HG03565 (cell line): ENCODE measurements around the gene ARL10.
A peak's percentile ranks its signal among the peaks of the same experiment; 100 is the strongest.

Experiments
- ATAC-seq: cut with Tn5 transposase; IDR thresholded peaks from one replicate; pipeline ENCODE4 v1.9.1; 2021; ENCODE audit warnings: mild to moderate bottlenecking, moderate library complexity; ENCODE audit not compliant: unreplicated experiment

ARL10 gene

GRCh38 chr5:176361437-176362232 is 3.7 kb upstream of the ARL10 start, which contains the start of gene KIAA1191:
Gene KIAA1191 (minus strand): TSS chr5:176361764. CDS start chr5:176359508, 2,256 bp downstream.
- ATAC-seq = peak; percentile 77

- peak; percentile 7 for ATAC-seq
These were observed 3.1 kb upstream of the ARL10 start for GRCh38 chr5:176362233-176362490.

- ATAC-seq = no peak
These were observed 429 bp upstream of the ARL10 start for GRCh38 chr5:176364765-176365350.

DNA sequence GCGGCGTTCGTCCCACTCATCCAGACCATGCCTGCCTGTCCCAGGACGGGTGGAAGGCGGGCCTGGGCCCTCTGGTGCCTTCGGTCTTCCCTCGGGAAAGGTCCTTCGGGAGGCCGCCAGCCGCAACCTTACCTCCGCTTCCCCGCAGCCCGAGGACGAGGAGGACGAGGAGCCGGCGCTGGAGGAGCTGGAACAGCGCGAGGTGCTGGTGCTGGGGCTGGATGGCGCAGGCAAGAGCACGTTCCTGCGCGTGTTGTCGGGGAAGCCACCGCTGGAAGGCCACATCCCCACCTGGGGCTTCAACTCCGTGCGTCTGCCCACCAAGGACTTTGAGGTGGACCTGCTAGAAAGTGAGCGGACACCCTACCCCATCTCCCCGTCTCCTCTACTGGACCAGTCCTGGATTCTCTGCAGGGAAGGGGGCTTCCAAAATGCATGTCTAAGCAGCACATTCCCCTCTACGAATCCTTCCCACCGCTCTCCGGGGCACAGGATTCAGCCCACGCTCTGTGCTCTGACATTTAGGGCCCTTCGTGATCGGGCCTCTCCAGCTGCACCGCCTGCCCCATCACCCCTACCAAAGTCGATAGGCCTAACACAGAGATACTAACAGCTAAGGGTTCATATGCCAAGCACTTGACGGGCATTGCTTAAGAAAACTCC is 1.1 kb downstream of the ARL10 start:
- ATAC-seq = no peak

GRCh38 chr5:176368726-176369125 is 3.4 kb downstream of the ARL10 start:
- ATAC-seq = no peak

DNA sequence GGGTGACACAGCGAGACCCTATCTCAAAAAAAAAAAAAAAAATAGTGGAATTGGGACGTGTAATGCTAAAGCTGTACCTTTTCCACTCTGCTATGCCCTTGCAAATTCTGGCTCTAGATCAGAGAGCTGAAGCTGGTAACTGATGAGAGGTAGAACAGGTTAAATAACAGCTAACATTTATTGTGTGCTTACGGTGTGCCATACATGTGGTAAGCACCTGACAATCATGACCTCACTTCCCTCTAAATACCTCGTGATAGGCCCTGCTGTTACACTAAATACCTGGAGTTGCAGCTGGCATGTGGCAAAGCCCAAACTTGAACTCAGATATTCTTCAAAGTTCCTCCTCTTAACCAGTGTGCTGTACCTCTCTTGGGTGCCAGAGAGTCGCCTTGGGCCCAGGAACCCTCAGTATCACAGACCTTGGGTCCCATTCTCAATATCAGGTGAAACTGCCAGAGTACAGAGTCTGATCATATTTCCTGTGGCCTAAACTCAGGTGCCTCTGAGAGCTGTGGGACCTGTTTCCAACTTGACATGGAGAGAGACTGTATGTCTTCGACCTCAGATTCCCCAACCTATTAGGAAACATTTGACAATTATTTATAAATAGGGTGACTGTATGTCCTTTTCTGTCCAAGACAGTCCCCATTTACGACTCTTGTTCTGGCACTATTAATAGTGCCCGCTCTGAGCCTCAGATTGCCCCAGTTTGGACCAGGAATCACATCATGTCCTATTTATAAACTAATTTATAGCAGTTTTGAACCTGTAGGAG is 4.8 kb downstream of the ARL10 start:
- no peak for ATAC-seq

- no peak for ATAC-seq
These were observed 6.6 kb downstream of the ARL10 start for GRCh38 chr5:176371621-176372539.

GRCh38 chr5:176373100-176373818 is 8.0 kb downstream of the ARL10 start:
- ATAC-seq = no peak

GRCh38 chr5:176379881-176380280 is 14.6 kb downstream of the ARL10 start:
- no peak for ATAC-seq

DNA sequence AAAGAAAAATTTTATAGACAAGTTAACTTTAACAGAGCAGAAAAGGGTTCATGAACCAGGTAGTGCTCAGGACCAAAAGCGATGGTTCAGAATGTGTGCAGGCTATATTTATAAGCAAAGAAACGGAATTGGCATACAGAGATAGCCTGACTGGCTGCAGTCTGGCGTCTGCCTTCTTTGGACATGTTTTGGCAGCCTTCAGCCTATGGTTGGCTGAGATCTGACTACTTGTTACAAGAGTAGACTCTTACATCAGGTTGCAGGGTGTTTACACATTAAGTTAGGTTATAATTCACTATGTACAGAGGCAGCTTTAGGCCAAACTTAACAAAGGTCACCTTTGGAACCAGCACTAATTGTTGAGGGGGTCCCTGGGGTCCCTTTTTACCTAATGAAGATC is 16.1 kb downstream of the ARL10 start:
- ATAC-seq = no peak

- no peak for ATAC-seq
These were observed 16.7 kb downstream of the ARL10 start for GRCh38 chr5:176381979-176382378.

- ATAC-seq = no peak
These were observed 17.4 kb downstream of the ARL10 start for GRCh38 chr5:176382721-176383120.

DNA sequence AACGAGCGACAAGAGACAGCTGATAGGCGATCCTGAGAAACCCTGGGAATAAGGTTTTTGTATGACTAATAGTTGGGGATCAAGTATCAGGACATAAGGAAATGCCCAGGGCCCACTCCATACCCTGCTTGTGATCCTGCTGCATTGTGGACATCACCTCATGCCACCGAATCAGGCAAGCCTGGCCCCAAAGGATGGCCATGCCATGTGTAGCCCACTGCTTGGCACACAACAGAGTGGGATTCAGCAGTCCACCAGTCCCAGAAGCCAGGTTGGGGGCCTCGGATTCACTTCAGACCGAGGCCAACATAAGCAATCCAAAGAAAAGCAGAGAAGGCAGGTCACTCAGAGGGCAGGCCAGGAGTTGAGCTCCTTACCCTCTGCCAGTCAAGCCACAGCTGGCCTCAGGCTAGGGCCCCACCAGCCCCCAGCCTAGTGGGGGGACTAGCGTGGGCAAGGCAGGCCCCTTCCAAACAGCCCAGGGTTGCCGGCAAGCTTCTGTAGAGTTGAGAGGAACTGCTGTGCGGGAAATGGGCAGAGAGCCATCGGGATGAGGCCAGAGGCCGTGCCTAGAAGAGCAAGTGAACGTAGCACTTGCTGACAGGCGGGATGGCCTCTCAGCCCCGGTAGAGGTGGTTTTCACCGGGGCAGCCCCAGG is 18.1 kb downstream of the ARL10 start:
- no peak for ATAC-seq

DNA sequence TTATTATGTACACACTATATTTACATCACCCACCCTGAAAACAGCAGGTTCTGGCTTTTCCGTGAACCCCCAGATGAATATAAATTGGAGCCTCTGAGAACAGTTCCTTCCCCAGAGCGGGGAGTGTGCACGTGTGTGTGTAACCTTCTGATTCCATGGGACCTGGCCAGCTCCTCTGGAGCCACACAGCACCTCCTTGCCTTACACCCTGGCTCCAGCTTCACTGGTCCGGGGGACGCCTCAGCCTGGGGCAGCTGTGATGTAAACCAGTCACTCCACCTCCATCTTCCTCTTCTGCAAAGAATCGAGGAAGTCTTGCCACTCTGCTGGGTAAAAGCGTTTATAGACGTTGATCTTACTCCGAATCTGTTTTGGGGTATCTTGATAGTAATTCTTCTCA is 18.7 kb downstream of the ARL10 start:
- ATAC-seq = no peak

DNA sequence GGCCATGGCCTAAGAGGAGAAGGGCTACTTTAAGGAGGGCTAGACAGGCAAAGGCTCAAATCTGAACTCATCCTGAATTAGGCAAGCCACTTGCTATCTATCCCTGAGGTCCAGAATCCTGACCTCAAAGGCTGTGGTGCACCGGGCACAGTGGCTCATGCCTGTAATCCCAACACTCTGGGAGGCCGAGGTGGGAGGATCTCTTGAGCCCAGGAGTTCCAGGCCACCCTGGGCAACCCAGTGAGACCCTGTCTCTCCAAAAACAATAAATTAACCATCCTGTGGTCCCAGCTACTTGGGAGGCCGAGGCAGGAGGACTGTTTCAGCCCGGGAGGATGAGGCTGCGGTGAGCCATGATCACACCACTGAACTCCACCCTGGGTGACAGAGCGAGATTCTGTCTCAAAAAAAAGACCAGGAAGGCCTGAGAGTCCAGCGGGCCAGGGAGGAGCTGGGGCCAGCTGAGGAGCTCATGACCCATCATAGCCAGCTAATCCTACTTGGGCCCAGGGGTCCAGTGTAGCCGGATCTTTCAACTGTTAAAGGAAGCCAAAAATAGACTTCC is 19.2 kb downstream of the ARL10 start:
- no peak for ATAC-seq

GRCh38 chr5:176384991-176385390 is 19.7 kb downstream of the ARL10 start:
- no peak for ATAC-seq

- ATAC-seq = no peak
These were observed 21.2 kb downstream of the ARL10 start for GRCh38 chr5:176386491-176386890.

DNA sequence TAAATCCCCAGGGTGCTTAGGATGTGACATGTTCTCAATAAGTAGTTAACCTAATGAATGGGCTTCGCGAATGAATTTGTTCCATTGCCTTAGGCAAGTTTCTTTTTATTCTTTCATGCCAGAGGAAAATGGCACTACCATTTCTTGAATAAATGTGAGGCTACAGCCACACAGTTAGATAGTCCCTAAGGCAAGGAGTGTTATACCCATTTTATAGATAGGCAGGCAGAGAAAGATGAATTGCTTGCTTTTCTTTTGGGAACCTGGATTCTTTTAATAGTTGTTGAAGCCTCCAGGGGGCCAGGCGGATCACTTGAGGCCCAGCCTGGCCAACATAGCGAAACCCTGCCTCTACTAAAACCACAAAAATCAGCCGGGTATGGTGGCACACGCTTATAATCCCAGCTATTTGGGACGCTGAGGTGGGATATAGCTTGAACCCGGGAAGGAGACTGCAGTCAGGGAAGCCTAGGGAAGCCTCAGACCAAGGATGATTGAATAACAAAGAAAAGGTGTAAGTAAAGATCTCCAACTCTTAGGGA is 22.2 kb downstream of the ARL10 start:
- no peak for ATAC-seq

DNA sequence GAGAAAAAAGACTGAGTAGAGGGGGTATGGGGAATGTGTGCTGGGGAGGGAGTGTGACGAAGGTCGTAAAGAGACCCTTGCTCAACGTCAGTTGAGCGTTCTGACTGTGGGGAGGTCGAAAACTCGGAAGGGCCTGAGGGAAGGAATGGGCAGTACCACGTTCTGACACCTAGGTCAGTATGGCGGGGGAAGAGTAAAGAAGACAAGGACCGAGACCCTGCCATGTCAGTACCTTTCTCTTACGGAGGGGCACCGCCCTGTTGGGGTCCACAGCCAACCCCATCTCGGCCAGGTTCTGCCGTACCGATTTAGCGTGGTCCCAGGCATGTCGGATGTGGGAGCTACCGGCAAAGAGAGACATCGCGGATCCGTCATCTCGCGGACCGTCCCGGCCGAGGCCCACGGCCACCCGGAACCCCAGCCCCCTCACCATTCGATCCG is 22.7 kb downstream of the ARL10 start:
- ATAC-seq = no peak
